ENCODE measurements around the gene KLHL26.
A peak's percentile ranks its signal among the peaks of the same experiment; 100 is the strongest.

The KLHL26 gene

DNA sequence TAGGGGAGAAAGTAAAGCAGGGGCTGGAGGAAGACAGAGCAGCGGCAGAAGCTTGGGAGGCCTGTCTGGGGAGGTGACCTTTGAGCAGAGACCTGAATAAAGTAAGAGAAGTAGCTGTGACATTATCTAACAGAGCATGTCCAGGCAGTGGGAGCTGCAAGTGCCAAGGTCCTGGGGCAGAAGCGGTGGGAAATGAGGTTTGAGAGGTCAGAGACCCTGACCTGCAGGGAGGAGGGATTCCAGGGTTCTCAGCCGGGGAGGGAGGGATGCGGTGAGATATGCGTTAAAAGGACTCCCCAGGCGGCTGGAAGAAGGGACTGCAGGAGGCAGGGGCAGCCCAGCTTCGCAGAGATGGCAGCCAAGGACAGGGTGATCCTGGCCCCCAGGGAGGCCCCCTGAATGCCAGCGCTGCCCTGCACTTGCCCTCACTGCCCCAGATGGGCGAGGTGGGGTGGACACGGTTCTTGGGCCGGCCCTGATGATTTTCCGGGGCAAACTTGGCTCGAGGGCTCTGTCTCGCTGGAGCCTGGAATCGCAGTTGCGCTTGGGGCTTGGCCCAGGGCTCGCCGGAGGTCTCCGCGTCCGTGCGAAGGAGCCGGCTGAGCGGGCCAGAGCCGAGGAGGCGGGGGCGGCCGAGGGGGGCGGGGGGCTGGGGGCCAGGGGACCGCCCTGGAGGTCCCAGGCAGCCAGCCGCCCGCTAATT, 33.4 kb upstream of the KLHL26 start:
- no peak for DNase-seq

DNA sequence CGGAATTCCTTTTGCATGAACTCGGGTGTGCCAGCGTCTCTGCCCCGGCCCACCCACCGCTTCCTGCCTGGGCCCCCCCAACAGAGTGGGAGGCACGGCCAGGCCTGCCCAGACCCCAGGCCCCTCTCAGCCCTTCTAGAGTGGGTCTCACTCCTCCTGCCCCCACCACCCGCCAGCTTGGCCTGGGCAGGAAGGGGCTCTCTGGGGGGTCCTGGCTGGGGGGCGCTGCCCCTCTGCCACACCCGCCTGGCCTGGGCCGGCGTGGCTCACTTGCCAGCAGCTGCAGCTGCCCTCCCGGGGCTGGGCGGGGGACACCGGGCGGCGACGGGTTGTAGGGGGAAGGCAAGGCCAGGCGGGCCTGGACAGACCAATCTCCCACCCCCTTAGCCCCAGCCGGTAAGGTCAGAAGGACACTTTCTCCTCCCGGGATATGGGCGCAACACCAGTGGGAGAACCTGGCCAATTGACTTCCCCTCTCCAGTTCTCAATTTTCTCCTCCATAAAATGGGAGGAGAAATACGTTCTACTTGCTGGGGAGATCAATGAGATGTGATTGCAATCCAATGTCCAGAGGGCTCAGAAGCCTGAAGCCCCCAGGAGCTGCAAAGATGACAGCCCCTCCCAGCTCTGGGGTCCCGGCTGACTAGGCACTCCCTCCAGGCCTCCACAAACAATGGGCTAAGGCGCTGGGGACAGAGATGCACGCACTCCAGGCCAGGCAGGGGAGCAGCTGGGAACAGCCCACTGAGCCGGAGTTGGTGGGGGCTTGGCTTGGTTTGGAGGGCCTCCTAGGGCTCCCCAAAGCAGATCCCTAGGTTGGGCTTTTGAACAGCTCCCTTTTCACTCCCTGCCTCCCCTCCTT, 32.6 kb upstream of the KLHL26 start:
- DNase-seq = no peak

DNA sequence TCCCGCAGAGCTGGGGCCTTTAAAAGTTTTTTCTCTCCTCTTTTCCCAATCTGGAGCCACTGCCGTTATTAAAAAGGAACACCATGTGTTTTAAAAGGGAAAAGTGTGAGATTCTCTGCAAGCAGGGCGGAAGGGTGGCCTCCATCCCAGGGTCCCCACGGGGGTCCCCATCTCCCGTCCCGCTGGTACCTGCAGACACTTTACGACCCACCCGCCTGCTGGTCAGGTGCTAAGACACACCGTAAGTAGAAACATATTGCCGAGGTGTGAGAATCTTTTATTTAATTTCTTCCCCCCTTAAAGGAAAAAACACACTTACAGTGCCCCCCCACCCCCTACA, 32.0 kb upstream of the KLHL26 start:
- no peak for DNase-seq

DNA sequence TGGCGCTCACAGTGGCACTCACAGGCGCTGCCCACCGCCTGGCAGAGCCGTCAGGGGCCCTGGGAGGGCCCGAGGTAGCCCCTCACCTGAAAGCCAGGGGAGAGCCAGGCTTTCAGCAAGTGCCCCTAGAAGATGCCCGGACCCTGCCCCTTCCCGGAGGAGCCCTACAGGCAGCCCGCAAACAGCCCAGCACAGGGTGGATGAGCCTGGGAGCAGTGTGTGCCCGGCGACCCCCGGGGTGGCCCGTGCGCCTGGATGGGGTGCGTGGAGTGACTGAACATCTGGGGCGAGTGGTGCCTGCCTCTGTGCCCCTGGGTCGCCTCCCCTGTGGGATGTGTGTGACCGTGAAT, 31.7 kb upstream of the KLHL26 start:
- no peak for DNase-seq

DNA sequence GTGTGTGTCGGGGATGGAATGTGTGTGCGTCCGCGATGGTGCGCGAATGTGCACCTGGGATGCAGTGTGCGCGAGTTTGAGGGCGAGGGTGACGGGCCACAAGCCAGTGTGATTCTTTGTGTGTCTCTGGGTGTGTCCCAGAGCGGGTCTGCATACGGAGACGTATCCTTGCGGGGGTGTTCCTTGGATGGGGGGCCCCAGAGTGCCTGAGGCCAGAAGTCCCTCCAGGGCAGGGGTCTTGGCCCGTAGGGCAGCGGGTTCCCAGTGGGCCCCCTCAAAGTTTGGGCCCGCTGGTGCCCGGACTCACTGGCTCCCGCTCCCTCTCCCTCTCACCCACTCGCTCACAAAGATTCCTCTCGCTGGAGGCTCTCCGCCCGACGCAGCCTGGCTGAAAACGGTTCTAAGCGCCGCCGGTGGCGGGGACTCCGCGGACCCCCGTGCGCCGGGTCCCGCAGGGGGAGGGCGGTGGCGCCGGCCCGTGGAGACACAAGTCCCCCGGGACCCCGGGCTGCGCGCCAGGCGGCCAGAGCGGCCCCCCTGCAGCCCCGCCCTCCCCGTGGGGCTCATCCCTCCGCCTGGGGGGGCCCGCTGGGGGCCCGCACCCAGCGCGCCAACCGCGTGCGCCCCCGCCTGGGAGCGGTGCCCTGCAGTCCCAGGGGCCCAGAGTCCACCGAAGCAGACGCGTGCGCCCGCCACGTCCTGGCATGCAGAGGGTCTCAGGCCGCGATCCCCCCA, 31.1 kb upstream of the KLHL26 start:
- no peak for DNase-seq

DNA sequence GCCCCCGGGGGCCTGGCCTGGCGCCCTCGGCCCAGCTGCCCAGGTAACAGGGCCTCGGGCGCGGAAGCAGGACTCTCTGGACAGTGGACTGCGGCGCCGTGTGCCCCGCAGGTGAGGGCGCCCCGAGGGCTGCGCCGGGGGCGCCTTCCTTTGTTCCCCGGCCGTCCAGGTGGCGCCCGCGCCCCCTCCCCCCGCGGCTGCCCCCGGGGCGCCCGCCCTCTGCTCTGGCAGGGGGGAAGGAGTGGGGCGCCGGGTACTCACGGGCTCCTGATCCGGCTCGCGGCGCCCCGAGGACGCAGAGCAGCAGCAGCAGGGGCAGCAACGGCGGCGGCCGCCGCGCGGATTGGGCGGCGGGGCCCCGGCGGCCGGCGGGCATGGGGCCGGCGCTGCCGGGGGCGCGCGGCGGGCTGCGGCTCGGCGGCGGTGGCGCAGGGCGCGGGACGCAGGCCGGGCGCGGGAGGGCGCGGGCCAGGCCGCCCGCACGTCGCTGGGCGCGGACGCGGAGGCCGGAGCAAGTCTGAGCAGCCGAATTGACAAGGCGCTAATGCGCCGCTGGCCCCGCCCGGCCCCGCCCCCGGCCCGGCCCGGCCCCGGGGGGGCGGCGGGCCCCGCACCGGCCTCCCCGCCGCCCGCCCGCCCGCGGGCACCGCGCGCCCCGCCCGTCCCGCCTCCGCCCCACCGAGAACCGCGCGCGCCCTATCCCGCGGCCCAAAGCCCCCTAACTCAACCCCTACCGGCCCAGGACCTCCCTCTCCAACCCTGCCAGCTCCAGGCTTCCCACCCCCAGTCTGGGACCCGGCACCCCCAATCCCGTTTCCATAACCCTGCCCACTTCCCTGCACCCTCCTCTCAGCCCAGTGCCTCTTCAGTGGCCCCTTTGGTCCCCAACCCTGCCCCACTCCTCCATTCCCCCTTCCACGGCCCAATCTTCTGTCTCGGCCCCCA, 30.3 kb upstream of the KLHL26 start, which contains the start of gene CRLF1:
Gene CRLF1, minus strand, starts transcription at position 519 of the 945 bp plus-strand sequence. Its CDS starts 143 bp downstream, at position 376.
- DNase-seq = no peak

DNA sequence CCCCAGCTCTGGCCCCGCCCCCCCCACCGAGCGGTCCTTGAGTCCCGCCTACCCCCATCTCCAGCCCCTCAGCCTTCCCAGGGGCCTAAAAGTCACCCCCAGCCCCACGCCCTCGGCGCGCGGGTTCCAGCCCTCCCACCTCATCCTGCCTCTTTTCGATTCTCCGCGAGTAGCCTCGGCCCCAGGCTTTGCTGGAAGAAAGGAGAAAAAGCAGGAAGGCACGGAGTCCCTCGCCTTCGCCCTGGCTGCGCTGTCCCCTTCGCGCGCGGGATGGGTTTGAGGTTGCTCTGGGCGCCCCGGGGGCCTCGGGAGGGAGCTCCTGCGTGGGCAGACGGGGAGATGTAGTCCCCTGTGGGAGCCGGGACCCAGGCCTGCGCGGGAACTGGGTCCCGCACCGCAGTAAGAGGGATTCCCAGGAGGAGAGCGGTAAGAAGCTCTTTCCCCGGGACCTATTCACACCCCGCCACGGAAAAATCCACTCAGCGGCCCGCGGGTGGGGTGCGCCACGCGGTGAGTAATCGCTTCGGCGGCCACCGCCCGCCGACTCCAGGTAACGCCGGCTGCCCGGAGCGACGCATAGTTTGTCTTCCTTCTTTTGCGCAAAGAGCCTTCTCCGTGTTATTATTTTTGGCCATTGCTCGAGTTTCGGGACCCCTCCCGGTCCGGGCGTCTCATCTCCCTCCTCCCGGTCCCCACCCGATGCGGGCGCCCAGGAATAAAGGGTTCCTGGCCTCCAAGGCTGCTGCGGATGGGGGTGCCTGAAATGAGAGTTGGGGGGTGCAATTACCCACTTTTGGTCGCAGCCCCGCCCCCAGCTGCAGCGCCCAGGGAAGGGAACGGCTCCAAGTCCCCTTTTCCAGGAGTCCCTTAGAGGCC, 29.4 kb upstream of the KLHL26 start:
- peak; percentile 42 for DNase-seq

DNA sequence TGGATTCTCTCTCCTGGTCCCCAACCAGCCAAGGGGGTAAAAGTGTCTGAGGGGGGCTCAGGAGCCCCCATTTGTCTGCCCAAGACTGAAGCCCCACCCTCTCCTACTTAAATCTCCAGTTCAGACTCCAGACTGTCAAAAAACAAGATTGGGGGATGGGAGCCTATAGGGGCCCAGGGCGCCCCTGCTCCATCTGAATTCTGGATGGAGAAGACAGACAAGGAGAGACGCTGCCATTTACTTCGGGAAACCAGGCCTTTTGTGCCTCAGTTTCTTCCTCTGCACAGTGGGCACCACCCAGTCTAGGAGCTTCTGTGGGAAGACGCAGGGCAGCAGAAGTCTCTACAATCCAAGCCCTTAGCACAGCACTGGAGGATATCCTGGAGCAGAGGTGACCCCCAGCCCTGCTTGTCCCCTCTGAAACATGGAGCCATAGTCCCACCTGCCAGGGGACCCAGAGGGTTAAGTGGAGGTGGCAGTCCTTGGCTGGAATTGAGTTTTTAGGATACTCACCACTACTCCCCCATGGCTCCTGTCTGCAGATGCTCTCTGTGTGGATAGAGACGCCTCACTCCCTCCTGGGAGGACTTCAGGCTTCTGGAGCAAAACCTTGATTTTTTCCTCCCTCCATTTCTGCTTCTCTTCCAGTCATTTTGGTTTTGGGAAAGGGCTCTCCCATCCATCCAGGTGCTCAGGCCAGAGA, 28.6 kb upstream of the KLHL26 start:
- DNase-seq = no peak

DNA sequence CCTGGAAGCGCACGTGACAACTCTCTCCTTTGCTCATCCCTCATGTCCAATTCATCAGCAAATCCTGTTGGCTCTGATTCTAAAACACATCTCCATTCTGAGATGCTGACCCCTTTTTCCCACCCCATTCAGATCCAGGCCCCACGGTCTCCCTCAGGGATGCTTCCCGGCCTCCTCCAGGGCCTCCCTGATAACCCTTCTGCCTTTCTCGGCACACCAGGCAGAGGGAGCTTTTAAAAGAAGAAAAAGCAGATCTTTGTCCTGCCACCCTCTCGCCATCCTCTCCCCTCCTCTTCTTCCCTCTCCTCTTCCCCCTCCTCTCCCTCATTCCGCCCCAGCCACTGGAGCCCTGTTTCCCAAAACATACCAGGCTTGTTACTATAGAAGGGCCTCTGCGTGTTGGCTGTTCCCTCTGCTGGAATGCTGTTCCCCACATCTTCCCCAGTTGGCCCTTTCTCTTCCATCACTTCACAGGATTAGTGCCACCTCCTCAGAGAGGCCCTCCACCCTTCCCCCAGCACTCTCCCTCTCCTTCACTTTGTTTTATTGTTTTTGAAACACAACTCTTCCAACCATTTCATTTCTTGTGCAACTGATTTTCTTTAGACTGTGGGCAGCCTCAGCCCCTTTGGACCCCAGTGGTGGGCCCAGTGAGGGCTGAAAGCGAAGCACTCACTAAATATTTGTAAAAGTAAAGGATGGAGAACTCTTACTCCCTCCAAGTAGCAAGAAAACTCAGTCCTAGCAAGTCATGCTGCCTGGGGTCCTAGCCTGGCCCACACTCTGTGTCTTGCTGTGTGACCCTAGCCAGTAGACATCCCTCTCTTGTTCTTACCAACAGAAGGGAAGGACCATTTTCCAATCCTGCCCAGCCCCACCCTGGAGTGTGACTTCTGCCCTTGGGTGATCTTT, 27.8 kb upstream of the KLHL26 start:
- DNase-seq = no peak

DNA sequence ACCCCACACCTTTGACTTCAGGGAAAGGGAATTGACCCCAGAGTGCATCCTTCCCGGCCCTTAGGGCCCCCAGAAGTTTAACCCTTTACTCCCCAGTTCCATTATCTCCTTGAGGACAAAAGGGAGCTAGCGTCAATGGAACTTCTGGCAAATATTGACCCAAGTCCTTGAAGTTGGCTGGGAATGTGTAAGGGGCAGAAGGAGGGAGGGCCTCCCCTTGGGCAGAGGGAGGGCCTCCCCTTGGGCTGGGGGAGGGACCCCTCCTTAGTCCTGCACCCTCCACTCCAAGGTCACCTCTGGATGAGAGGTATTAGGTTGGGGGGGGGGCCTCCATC, 27.1 kb upstream of the KLHL26 start:
- DNase-seq = no peak

DNA sequence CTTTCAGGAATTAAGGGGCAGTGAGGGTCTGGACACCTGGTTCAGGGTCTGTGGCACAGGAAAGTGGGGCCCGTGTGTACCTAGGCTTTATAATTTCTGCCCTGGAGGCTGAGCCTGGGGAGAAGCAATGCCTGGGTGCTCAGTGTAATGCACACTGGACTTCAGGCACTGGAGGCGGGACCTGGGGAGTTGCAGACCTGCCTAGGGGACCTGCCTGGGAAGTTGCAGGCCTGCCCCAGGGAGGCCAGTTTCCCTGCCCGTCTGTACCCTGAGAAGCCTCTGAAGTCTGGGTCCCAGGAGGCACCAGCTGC, 26.6 kb upstream of the KLHL26 start:
- no peak for DNase-seq

DNA sequence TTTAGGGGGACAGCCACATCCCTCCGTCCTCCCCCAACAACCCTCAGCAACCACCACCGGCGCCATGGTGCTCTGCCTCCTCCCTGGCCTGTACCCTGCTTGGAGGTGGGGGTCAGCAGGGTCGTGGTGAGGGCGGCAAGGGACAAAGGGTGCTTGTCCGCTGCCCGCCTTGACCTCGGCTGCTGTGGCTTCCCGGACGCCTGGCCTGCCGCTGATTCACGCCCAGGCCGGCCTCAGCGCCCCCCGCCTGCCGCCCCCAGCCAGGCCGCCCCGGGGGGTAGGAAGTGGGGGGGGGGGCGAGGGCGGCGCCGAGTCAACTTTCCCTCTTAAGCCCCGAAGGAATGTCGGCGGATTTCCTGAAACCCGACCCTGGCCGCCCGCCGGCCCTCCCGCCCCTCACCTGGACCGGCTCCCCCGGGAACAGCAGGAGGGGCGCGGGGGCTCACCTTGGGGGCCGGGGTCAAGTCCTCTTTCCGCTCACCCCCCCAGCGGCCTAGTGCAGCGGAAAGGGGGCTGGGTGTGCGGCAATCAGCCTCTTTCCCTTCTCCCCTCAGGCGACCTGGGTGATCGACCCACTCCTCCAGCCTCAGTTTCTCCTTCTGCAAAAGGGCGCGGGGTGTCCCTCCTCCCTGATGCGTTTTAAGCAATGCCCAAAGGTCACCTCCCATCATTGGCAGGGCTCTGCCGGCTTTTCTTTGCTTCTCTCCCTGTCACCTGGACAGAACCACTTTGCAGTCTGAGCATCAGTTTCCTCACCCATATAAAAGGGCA, 26.1 kb upstream of the KLHL26 start:
- DNase-seq = no peak

DNA sequence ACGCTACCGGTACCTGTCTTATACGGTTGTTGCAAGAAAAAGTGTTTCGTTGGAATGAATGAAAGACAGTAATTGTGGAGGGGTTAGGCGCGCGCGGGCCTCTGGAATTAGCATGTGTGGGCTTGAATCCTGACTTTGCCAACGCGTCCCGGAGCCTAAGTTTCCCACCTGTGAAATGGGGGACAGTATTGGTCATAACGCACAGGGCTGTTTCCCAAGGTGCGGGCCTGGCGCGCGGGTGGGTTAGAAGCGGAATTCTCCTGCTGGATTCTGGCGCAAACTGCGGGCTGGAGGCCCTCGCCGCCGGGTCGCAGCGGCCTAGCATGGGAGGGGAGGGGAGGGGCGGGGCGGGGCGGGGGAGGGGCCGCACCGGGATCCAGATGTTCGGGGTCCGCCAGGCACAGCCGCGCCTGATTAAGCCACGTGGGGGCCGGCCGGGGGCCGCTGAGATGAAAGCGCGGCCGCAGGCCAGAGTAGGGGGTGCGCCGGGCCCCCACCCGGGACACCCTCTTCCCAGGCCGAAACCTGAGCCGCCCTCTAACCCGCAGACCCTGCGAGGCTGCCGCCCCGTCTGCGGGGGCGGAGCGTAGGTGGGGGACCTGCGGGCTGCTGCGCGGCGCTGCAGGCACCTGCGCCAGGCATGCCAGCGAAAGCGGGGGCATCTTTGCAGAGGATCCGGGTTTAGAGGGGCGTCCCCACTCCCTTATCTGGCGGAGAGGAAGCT, 25.3 kb upstream of the KLHL26 start:
- DNase-seq = no peak

DNA sequence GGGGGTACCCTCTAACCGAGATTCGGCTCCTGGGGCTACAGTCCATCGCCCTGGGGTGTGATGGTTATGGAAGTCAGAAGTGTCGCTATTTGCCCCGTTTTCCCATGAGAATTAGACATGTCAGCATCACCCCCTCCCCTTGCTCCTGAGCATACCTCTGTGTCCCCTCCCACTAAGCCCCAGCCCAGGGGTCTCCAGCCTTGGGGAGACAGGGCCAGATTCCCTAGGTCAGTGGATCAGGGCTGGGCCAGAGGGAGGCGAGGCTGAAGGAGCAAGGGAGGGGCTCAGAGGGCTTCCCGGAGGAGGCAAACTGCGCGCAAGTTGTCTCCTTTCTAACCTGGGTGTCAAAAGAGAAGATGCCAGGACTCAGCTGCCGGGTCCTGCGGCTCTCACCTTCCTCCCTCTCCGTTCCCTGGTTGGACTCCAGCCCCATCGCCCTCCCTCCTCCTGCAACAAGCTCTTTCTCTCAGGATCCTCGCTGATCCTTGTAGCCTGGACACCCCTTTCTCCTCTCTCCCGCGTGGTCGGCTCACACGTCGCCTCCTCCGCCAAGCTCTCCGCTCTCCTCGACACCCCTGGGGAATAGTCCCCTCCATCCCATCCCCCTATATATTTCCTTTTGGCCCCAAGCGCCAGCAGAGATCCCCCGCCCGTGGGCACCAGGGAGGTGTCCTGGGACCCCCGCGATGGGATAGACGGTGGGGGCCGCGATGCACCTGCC, 24.6 kb upstream of the KLHL26 start:
- no peak for DNase-seq

DNA sequence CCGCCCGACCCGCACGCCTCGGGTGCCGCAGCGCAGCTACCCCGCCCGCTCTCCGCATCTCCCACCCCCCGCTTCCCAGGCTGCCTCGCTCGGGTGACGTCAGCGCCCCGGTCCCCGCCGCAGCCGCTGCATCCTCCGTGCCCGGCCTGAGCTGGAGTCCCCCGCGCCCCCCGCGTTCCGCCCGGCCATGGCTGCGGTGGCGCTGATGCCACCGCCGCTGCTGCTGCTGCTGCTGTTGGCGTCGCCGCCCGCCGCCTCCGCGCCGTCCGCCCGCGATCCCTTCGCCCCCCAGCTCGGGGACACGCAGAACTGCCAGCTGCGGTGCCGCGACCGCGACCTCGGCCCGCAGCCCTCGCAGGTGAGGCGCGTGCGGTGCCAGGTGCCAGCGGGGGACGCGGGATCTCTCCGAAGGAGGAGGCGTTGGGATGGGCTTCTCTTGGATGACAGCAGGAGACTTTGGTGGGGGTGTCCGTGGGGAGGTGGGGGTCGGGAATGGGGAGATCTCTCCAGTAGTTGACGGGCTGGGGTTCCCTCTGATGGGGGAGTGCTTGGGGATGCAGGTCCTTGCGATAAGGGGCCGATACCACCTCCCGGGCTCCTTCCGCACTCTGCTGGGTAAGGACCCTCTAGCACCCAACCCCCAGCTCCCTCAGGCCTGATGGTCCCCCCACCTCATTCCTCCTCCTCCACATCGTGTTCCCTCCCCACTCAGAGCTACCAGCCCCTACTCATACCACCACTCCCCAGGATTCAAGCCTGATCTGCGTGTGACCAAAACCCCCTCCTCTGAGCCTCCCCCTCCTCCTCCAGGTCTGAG, 23.8 kb upstream of the KLHL26 start, which contains the start of gene TMEM59L:
Gene TMEM59L, plus strand, starts transcription at position 99 of the 817 bp plus-strand sequence. Its CDS starts 89 bp downstream, at position 188.
- DNase-seq = no peak

DNA sequence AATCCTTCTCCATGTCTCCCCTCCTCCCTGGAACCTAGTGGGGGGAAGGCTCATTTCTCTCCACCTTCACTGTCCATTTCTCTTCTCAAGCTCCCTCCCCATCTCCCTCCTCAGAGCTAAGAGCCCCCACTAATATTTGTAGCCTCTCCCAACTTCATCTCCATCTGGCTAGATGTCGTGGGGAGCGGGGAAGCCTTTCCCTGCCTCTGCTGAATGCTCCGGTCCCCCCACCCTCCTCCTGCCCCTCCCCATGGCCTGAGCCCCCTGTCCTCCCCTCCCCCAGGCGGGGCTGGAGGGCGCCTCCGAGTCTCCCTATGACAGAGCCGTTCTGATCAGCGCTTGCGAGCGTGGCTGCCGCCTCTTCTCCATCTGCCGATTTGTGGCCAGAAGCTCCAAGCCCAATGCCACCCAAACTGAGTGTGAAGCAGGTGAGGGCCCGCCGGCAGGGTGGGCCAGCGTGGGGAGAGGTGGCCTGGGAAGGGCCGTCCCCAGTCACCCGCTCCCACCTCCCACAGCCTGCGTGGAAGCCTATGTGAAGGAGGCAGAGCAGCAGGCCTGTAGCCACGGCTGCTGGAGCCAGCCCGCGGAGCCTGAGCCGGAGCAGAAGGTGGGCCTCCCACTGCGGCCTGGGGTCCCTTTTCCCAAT, 23.1 kb upstream of the KLHL26 start:
- DNase-seq = no peak
